Measurements from ENCODE around the gene RBMS2.
"Not testable (repeated sequence)": the region's sequence is repeated elsewhere in the genome, so short reads cannot be mapped to it uniquely, and the experiment has no call there.

The RBMS2 gene

GRCh38 chr12:56518570-56518969 lies 3.0 kb upstream of the RBMS2 start:
- no peak for DNase-seq

- no peak for DNase-seq
These were observed 1.6 kb upstream of the RBMS2 start for GRCh38 chr12:56520048-56520447.

GRCh38 chr12:56520506-56520905 lies 1.1 kb upstream of the RBMS2 start:
- DNase-seq: no peak

- DNase-seq: no peak
These were observed 421 bp upstream of the RBMS2 start for GRCh38 chr12:56521209-56521589.

GRCh38 chr12:56522411-56523193 lies 982 bp downstream of the RBMS2 start:
- no peak for DNase-seq

GRCh38 chr12:56528846-56529245 lies 7.2 kb downstream of the RBMS2 start:
- DNase-seq: no peak

GRCh38 chr12:56529656-56530055 lies 8.0 kb downstream of the RBMS2 start:
- no peak for DNase-seq

GRCh38 chr12:56530390-56531055 lies 8.9 kb downstream of the RBMS2 start:
- no peak for DNase-seq

- no peak for DNase-seq
These were observed 15.9 kb downstream of the RBMS2 start for GRCh38 chr12:56537546-56537945.

GRCh38 chr12:56541631-56542030 lies 20.0 kb downstream of the RBMS2 start:
- DNase-seq: no peak

- no peak for DNase-seq
These were observed 20.5 kb downstream of the RBMS2 start for GRCh38 chr12:56542164-56542563.

- DNase-seq: no peak
These were observed 23.5 kb downstream of the RBMS2 start for GRCh38 chr12:56545023-56545604.

GRCh38 chr12:56546680-56547079 lies 25.1 kb downstream of the RBMS2 start:
- DNase-seq: no peak

GRCh38 chr12:56551070-56551469 lies 29.4 kb downstream of the RBMS2 start:
- no peak for DNase-seq

- no peak for DNase-seq
These were observed 44.0 kb downstream of the RBMS2 start for GRCh38 chr12:56565510-56566101.

GRCh38 chr12:56568146-56568545 lies 46.5 kb downstream of the RBMS2 start:
- no peak for DNase-seq

GRCh38 chr12:56571121-56571520 lies 49.5 kb downstream of the RBMS2 start:
- DNase-seq: no peak

GRCh38 chr12:56572288-56572687 lies 50.7 kb downstream of the RBMS2 start:
- DNase-seq: no peak

- no peak for DNase-seq
These were observed 52.6 kb downstream of the RBMS2 start for GRCh38 chr12:56574210-56574609.

GRCh38 chr12:56577248-56577647 lies 55.6 kb downstream of the RBMS2 start:
- not testable (repeated sequence) for DNase-seq

- no peak for DNase-seq
These were observed 57.4 kb downstream of the RBMS2 start for GRCh38 chr12:56578983-56579546.

- DNase-seq: no peak
These were observed 60.0 kb downstream of the RBMS2 start for GRCh38 chr12:56581418-56582145.

GRCh38 chr12:56585098-56585497 lies 63.5 kb downstream of the RBMS2 start:
- no peak for DNase-seq

All from NCI-H526 treated with DMSO at 0.1 percent for 48 hours (cell line).